Erythroblast (primary cell): ENCODE data around the gene BTBD8.

Experiments used
- DNase-seq, 2 experiments: peaks; one replicate each; lab custom pipeline; 2025; lab: John Stamatoyannopoulos, UW
- GATA1 ChIP-seq: IDR thresholded peaks from 2 replicates; pipeline ENCODE4 v1.6.1; 2011; ENCODE audit warnings: low read depth, mild to moderate bottlenecking, control low read depth, low read length, moderate library complexity
- POLR2A ChIP-seq: IDR thresholded peaks from 2 replicates; pipeline ENCODE4 v1.6.1; 2011; ENCODE audit warnings: mild to moderate bottlenecking, low read length

The BTBD8 gene

GRCh38 chr1:92117526-92117925, 37.4 kb downstream of the BTBD8 start:
- TF ChIP-seq GATA1 (no peak), POLR2A (no peak)
- no peak for DNase-seq

- TF ChIP-seq GATA1 (no peak), POLR2A (no peak)
- no peak for DNase-seq
Observed at GRCh38 chr1:92118826-92119225, 38.7 kb downstream of the BTBD8 start.

- no peak for TF ChIP-seq GATA1
- no peak for DNase-seq
Observed at GRCh38 chr1:92123868-92124267, 43.7 kb downstream of the BTBD8 start.

- DNase-seq, result no peak
- TF ChIP-seq POLR2A (no peak), GATA1 (no peak)
Observed at GRCh38 chr1:92125204-92125603, 45.1 kb downstream of the BTBD8 start.

DNA sequence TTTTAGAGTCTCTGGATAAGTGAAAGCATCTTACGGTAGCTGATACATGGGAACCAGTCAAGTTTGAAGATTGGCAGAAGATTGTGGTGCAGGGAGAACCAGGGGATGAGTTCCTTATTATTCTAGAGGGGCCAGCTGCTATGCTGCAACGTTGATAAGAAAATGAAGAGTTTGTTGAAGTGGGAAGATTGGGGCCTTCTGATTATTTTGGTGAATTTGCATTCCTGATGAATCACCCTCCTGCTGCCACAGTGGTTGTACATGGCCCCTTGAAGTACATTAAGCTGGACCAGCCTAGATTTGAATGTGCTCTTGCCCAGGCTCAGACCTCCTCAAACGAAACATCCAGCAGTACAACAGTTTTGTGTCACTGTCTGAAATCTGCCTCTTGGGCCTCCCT, 45.9 kb downstream of the BTBD8 start:
- no peak for TF ChIP-seq POLR2A
- TF ChIP-seq GATA1, result no peak
- no peak for DNase-seq

DNA sequence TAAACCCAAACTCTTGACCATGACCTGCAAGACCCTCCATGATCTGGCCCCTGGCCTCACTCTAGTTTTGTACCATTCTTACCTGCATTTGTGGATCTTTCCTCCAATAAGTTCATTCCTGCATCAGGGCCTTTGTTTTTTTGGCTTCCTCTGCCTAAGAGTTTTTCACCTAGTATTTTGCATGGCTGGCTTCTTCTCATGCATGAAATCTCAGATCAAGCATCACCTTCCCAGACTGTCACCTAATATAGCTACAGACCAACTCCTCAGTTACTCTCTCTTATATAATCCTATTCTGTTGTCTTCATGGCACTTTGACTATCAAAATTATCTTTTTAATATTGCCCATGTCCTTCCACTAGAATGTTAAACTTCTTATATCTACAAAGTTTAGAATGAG, 54.2 kb downstream of the BTBD8 start:
- TF ChIP-seq GATA1, result no peak
- no peak for TF ChIP-seq POLR2A
- no peak for DNase-seq

GRCh38 chr1:92136341-92136740, 56.2 kb downstream of the BTBD8 start:
- TF ChIP-seq GATA1 (no peak), POLR2A (no peak)
- DNase-seq, result no peak

- no peak for TF ChIP-seq POLR2A
- no peak for TF ChIP-seq GATA1
- no peak for DNase-seq
Observed at GRCh38 chr1:92154934-92155333, 74.8 kb downstream of the BTBD8 start.

DNA sequence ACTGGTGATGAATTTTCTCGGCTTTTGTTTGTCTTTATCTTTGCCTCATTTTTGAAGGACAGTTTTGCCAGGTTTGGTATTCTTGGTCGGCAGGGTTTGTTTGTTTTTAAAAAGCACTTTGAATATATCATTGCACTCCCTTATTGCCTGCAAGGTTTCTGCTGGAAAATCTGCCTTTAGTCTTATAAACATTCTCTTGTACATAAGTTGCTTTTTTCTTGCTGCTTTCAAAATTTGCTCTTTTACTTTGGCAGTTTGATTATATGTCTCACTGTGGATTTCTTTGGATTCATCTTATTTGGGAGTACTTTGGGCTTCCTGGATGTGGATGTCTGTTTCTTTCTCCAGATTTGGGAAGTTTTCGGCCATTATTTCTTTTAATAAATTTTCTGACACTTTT, 79.4 kb downstream of the BTBD8 start:
- no peak for DNase-seq
- no peak for TF ChIP-seq POLR2A
- no peak for TF ChIP-seq GATA1

- no peak for DNase-seq
- no peak for TF ChIP-seq GATA1
- no peak for TF ChIP-seq POLR2A
Observed at GRCh38 chr1:92165389-92165788, 85.2 kb downstream of the BTBD8 start.

DNA sequence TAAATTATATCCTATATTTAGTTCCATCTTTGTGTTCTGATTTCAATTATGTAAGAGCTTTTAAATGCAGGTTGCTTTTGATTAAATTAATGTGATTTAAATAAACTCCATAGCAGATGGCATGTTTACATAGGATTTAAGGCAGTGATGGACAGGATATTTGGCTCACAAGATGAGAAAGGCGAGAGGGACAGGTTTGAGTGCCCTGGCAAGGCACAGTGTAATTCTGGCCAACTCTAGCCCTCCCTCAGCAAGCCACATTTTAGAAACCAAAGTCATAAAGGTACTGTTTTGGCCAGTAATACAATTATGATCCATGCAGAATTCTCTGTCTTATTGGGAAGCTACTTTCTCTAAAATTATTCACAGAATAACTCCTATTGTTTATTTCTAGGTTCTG, 87.0 kb downstream of the BTBD8 start:
- DNase-seq, result no peak
- no peak for TF ChIP-seq GATA1
- TF ChIP-seq POLR2A, result no peak

GRCh38 chr1:92168657-92169056, 88.5 kb downstream of the BTBD8 start:
- no peak for DNase-seq
- TF ChIP-seq GATA1 (no peak), POLR2A (no peak)

DNA sequence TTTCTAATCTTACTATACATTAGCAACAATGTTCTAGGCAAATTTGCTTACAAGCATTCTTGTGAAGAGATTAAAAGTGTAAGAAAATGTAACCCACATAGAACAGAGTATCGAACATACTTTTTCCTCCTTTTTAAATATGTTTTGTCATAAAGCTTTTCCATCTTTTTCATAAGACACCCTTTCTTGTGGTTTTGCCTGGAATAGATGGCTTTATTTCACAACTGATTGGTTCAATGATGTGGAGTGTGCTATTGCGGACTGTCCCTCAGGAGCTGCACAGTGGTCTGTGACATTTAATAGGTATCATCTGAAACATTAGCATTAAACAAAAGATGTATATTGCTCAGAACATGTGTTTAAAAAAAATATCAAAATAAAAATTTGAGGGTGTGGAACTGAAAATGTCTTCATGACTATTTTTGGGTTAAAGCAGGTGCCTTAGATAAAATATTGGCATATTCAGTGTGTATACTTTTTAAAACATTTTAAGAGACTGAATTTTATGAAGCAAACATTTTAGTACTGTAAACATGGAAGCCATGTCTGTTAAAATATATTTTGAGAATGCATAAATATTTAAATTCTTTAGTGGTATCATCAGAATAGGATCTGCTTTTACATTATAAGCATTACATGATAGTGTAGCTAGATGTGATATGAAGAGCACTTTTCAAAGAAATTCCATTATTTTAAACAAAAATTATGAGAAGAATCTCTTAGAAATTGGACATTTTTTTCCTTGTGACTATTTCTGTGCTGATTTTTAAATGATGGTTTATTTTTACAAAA, 89.3 kb downstream of the BTBD8 start:
- no peak for TF ChIP-seq GATA1
- TF ChIP-seq POLR2A, result no peak
- no peak for DNase-seq

GRCh38 chr1:92184632-92185031, 104.5 kb downstream of the BTBD8 start:
- TF ChIP-seq GATA1 (no peak), POLR2A (no peak)
- no peak for DNase-seq

DNA sequence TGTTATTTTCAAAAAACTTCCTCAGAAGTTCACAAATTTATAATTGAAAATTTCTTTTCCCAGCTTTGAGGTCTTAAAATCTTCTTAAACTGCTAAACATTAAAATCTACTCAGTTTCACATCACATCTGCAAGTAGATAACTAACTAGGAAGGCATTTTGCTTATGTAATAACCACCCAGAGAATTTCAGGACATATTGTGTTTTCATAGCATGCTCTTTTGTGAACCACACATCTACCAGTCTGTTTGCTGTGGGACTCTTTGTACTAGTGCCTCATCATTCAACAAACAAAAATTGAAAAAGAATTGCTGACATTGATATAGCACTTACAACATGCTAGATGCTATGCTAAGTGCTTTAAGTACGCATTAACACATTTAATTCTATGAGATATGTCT, 105.9 kb downstream of the BTBD8 start:
- no peak for DNase-seq
- TF ChIP-seq GATA1, result no peak
- TF ChIP-seq POLR2A, result no peak
